HepG2 (cell line): ENCODE results near the gene NSMCE4A. TPM values are rescaled to one million over a fixed set of nuclear protein-coding genes. Genes with fewer than 3 reads are reported as not detected.

ENCODE experiments used
- AKAP8 ChIP-seq: sonication (generic); formaldehyde crosslinking; IDR thresholded peaks from 2 replicates; pipeline ENCODE4 v1.5.1; 2020; ENCODE audit warnings: mild to moderate bottlenecking, missing genetic modification reagents
- KAT8 ChIP-seq: IDR thresholded peaks from 2 replicates; pipeline ENCODE4 v1.6.1; 2016; ENCODE audit warnings: missing genetic modification reagents, missing compliant biosample characterization
- MIER3 ChIP-seq: IDR thresholded peaks from 2 replicates; pipeline ENCODE4 v1.6.1; 2016; ENCODE audit warnings: missing compliant biosample characterization, borderline replicate concordance
- MIXL1 ChIP-seq: IDR thresholded peaks from 2 replicates; pipeline ENCODE4 v1.6.1; 2016
- PCBP1 ChIP-seq: fragments of 200-400 bp; formaldehyde crosslinking; IDR thresholded peaks from 2 replicates; pipeline ENCODE4 v1.6.1; 2017; ENCODE audit warnings: mild to moderate bottlenecking, low read depth, low read length, borderline replicate concordance
- RFX5 ChIP-seq: IDR thresholded peaks from 2 replicates; pipeline ENCODE4 v1.6.1; 2011; ENCODE audit warnings: low read depth, low read length, improper control_type of control experiment
- SCMH1 ChIP-seq: sonication (generic); formaldehyde crosslinking; IDR thresholded peaks from 2 replicates; pipeline ENCODE4 v1.9.0; 2021; ENCODE audit warnings: missing genetic modification reagents, mild to moderate bottlenecking, borderline replicate concordance
- TCF12 ChIP-seq, 2 experiments: fragments of 450-650 bp in 1 of 2; sonication (generic) in 1 of 2; formaldehyde crosslinking in 1 of 2; IDR thresholded peaks; 2 replicates each; pipeline versions ENCODE4 v1.6.1 to v1.8.0; 2017 to 2022; ENCODE audit warnings: antibody characterized with exemption in 1 of 2, mild to moderate bottlenecking in 1 of 2, missing genetic modification reagents in 1 of 2, moderate library complexity in 1 of 2
- TEAD3 ChIP-seq: optimal IDR thresholded peaks from 2 replicates; pipeline ENCODE3; 2016; ENCODE audit warnings: borderline replicate concordance
- ZNF441 ChIP-seq: sonication (generic); formaldehyde crosslinking; IDR thresholded peaks from 2 replicates; pipeline ENCODE4 v1.7.0; 2021; ENCODE audit warnings: missing genetic modification reagents, borderline replicate concordance
- ZNF790 ChIP-seq: sonication (generic); formaldehyde crosslinking; IDR thresholded peaks from 2 replicates; pipeline ENCODE4 v1.8.0; 2022; ENCODE audit warnings: missing genetic modification reagents, mild to moderate bottlenecking, borderline replicate concordance
- ZSCAN9 ChIP-seq: IDR thresholded peaks from 2 replicates; pipeline ENCODE4 v1.6.1; 2016; ENCODE audit warnings: borderline replicate concordance
- polyA plus RNA-seq, 8 experiments: library from polyadenylated mRNA; depleted of rRNA in 3 of 8; stranded (reverse) in 7 of 8; unstranded in 1 of 8; fragments of >200 nt; fragmentation: Illumina TruSeq in 4 of 8; extraction: Trizol in 4 of 8; gene quantifications; 2 replicates each; pipeline versions ENCODE4 v1.2.1 to v1.2.3, GENCODE V29; 2011 to 2016; ENCODE audit warnings: low read depth in 4 of 8, missing spikeins in 1 of 8, mixed read lengths in 1 of 8; ENCODE audit not compliant: insufficient read depth in 1 of 8
- total RNA-seq, 5 experiments: library from RNA; depleted of rRNA; stranded (reverse); fragments of >200 nt; fragmentation: Illumina TruSeq; extraction: Trizol; gene quantifications; 2 replicates each; pipeline ENCODE4 v1.2.3, GENCODE V29; 2016; ENCODE audit warnings: low read depth in 1 of 5
- TF ChIP-seq, protein P1 (sequence below): sonication (generic); formaldehyde crosslinking; IDR thresholded peaks from 2 replicates; pipeline ENCODE4 v1.4.0; 2020; ENCODE audit warnings: missing genetic modification reagents
- TF ChIP-seq, protein P2 (sequence below): IDR thresholded peaks from 2 replicates; pipeline ENCODE4 v1.6.1; 2012; ENCODE audit warnings: inconsistent platforms
- TF ChIP-seq, protein P3 (sequence below): sonication (generic); formaldehyde crosslinking; IDR thresholded peaks from 2 replicates; pipeline ENCODE4 v1.9.0; 2021; ENCODE audit warnings: mild to moderate bottlenecking, missing genetic modification reagents

The NSMCE4A gene
- total and polyA plus RNA-seq, 2 of the 13 experiments (the other 11 are each of a cell fraction or from before 2014, with no cell fraction given): 61.1 to 91.6 TPM

DNA sequence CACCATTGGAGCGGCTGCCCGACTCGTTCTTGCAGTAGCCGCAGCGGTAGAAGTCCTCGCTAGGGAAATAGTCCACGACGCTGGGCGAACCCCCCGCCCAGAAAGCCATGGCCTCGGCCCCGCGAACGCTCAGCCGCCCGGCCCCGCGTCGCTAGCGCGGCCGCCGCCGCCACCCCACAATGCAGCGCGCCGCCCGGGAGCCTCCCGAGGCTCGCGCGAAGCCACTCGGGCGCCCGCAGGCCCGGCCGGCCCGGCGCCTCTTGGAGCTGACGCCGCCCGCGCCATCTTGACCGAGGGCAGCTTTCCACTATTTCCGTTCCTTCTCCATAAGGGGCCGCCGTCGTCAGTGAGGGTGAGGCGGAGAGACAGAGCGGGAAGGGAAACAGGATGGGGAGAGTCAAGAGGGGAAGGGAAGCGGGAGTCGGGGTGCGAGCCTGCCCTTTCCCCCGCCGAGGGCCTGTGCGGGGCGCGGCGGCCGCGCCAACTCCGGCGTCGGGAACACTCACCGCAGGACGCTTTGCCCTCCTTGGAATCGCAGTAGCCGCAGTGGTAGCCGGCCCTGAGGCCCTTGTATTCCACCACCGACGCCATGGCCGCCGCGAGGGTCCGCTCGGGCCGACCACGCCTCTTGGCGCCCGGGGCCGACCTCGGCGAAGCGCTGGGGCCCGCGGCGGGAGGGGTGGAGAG is 47.0 kb downstream of the NSMCE4A start, which contains the start of gene ATE1 (continued):
- TF ChIP-seq, protein P1, sequence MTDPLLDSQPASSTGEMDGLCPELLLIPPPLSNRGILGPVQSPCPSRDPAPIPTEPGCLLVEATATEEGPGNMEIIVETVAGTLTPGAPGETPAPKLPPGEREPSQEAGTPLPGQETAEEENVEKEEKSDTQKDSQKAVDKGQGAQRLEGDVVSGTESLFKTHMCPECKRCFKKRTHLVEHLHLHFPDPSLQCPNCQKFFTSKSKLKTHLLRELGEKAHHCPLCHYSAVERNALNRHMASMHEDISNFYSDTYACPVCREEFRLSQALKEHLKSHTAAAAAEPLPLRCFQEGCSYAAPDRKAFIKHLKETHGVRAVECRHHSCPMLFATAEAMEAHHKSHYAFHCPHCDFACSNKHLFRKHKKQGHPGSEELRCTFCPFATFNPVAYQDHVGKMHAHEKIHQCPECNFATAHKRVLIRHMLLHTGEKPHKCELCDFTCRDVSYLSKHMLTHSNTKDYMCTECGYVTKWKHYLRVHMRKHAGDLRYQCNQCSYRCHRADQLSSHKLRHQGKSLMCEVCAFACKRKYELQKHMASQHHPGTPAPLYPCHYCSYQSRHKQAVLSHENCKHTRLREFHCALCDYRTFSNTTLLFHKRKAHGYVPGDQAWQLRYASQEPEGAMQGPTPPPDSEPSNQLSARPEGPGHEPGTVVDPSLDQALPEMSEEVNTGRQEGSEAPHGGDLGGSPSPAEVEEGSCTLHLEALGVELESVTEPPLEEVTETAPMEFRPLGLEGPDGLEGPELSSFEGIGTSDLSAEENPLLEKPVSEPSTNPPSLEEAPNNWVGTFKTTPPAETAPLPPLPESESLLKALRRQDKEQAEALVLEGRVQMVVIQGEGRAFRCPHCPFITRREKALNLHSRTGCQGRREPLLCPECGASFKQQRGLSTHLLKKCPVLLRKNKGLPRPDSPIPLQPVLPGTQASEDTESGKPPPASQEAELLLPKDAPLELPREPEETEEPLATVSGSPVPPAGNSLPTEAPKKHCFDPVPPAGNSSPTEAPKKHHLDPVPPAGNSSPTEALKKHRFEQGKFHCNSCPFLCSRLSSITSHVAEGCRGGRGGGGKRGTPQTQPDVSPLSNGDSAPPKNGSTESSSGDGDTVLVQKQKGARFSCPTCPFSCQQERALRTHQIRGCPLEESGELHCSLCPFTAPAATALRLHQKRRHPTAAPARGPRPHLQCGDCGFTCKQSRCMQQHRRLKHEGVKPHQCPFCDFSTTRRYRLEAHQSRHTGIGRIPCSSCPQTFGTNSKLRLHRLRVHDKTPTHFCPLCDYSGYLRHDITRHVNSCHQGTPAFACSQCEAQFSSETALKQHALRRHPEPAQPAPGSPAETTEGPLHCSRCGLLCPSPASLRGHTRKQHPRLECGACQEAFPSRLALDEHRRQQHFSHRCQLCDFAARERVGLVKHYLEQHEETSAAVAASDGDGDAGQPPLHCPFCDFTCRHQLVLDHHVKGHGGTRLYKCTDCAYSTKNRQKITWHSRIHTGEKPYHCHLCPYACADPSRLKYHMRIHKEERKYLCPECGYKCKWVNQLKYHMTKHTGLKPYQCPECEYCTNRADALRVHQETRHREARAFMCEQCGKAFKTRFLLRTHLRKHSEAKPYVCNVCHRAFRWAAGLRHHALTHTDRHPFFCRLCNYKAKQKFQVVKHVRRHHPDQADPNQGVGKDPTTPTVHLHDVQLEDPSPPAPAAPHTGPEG (CRISPR knock-in tag): peak; percentile 84
- TF ChIP-seq KAT8 (CRISPR knock-in tag) (peak; percentile 49; the same call in 1 of the 2 replicates), ZSCAN9 (CRISPR knock-in tag) (no peak), MIER3 (CRISPR knock-in tag) (no peak), RFX5 (no peak), ZNF441 (peak; percentile 15; the same call in 1 of the 2 replicates), MIXL1 (CRISPR knock-in tag) (0 out of 2 replicates have a peak, but pooled peaks have one; percentile 38), ZNF790 (CRISPR knock-in tag) (no peak), PCBP1 (0 out of 2 replicates have a peak, but pooled peaks have one; percentile 71), TCF12 (IDR thresholded peaks at IDR 0.05) (no peak), TCF12 (CRISPR knock-in tag; IDR thresholded peaks at IDR 0.05) (no peak), TEAD3 (CRISPR knock-in tag) (peak; percentile 7), SCMH1 (no peak), AKAP8 (CRISPR knock-in tag) (peak; percentile 85)
- TF ChIP-seq, protein P2, sequence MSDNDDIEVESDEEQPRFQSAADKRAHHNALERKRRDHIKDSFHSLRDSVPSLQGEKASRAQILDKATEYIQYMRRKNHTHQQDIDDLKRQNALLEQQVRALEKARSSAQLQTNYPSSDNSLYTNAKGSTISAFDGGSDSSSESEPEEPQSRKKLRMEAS: peak; percentile 68; the same call in 1 of the 2 replicates
- TF ChIP-seq, protein P3, sequence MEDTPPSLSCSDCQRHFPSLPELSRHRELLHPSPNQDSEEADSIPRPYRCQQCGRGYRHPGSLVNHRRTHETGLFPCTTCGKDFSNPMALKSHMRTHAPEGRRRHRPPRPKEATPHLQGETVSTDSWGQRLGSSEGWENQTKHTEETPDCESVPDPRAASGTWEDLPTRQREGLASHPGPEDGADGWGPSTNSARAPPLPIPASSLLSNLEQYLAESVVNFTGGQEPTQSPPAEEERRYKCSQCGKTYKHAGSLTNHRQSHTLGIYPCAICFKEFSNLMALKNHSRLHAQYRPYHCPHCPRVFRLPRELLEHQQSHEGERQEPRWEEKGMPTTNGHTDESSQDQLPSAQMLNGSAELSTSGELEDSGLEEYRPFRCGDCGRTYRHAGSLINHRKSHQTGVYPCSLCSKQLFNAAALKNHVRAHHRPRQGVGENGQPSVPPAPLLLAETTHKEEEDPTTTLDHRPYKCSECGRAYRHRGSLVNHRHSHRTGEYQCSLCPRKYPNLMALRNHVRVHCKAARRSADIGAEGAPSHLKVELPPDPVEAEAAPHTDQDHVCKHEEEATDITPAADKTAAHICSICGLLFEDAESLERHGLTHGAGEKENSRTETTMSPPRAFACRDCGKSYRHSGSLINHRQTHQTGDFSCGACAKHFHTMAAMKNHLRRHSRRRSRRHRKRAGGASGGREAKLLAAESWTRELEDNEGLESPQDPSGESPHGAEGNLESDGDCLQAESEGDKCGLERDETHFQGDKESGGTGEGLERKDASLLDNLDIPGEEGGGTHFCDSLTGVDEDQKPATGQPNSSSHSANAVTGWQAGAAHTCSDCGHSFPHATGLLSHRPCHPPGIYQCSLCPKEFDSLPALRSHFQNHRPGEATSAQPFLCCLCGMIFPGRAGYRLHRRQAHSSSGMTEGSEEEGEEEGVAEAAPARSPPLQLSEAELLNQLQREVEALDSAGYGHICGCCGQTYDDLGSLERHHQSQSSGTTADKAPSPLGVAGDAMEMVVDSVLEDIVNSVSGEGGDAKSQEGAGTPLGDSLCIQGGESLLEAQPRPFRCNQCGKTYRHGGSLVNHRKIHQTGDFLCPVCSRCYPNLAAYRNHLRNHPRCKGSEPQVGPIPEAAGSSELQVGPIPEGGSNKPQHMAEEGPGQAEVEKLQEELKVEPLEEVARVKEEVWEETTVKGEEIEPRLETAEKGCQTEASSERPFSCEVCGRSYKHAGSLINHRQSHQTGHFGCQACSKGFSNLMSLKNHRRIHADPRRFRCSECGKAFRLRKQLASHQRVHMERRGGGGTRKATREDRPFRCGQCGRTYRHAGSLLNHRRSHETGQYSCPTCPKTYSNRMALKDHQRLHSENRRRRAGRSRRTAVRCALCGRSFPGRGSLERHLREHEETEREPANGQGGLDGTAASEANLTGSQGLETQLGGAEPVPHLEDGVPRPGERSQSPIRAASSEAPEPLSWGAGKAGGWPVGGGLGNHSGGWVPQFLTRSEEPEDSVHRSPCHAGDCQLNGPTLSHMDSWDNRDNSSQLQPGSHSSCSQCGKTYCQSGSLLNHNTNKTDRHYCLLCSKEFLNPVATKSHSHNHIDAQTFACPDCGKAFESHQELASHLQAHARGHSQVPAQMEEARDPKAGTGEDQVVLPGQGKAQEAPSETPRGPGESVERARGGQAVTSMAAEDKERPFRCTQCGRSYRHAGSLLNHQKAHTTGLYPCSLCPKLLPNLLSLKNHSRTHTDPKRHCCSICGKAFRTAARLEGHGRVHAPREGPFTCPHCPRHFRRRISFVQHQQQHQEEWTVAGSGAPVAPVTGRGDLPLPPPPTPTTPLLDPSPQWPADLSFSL: peak; percentile 18; the same call in 1 of the 2 replicates
